Measurements from ENCODE around the gene RPP25L. TPM values are rescaled to one million over a fixed set of nuclear protein-coding genes. Genes with fewer than 3 reads are reported as not detected.

The RPP25L gene
- total RNA-seq, 1 donor from 2014 or later = 26.3 TPM

DNA sequence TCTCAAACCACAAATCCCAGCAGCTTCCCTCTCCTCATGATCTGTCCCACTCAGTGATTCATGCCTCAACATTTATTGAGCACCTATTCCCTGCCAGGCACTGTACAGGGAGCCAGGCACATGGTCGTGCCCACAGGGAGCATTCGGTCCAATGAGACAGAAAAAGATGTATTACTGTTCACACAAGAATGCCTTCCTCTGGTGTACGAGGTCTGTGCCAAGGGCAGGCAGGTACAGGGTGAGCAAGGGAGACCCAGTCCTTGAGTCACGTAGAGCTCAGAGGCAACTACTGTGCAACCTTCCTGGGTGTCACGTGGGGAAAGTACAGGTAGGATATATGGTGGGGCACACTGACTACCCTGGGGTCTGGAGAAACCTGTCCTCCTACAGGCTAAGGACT lies 26.9 kb downstream of the RPP25L start:
- ATAC-seq = no peak

DNA sequence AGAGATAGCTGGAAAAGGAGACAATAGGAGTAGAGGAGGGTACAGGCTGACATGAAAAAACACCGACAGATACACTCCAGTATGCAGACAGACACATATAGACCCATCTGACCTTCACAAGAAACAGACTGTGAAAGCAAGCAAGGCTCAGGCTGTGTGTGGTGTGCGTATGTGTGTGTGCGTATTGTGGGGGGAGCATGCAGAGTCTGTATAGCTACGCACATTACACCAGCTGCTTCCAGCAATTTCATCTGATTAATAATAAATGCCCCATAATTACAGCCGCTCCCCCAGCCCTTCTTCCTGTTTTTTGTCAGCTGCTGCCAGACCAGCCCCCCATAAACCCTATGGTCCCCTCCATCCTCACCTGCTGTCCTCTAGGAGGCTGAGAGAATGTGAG lies 29.1 kb downstream of the RPP25L start:
- no peak for ATAC-seq

DNA sequence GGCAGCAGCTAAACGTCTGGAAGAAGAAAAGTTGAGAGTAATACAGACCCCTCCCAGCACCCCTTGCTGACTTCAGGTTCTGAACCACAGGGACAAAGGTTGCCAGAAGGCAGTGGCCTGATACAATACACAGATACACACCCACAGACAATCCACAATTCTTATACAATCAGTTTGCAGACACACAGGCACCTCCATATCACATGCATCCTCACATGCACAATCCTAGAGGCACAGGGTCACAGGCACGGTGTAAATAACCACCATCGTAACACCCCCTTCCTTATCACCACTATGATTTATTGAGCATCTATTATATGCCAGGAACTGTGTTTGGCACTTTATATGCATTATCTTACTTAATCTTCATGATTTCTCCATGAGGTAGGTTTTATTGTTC lies 30.6 kb downstream of the RPP25L start:
- no peak for ATAC-seq

DNA sequence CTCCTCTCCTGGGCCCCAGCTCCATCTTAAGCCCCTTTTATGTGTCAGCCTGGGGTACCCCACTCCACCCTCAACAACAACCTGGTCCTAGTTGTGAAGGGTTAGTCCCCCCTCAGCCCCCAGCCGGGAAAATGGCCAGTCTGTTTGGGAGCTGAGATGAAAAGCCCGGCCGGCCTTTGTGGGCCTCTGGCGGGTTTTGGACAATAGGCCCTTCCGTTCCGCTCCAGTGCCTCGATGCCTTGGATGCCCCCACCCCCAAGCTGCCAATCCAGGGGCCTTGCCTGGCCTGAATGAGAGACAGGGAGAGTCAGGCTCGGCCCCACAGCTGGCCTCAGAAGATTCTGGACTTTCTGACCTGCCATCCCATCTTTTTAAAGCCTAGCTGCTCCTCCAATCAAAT lies 31.5 kb downstream of the RPP25L start:
- ATAC-seq = no peak

DNA sequence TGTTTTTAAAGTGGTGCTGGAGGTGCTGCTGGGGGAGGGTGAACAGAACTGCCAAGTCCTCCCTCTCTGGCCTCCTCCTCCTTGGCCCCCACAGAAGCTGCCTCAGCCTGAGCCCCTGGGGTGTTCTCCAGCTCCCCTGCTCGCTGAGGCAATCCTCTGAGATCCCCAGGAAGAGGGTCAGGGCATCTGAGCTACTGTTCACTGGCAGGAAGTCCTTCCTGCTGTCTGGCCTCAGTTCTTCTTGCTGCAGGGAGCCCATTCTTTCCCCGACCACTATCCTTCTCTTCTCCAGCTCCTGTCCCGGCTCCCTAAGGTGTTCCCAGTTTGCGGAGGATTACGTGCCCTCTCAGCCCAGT lies 32.1 kb downstream of the RPP25L start:
- no peak for ATAC-seq

DNA sequence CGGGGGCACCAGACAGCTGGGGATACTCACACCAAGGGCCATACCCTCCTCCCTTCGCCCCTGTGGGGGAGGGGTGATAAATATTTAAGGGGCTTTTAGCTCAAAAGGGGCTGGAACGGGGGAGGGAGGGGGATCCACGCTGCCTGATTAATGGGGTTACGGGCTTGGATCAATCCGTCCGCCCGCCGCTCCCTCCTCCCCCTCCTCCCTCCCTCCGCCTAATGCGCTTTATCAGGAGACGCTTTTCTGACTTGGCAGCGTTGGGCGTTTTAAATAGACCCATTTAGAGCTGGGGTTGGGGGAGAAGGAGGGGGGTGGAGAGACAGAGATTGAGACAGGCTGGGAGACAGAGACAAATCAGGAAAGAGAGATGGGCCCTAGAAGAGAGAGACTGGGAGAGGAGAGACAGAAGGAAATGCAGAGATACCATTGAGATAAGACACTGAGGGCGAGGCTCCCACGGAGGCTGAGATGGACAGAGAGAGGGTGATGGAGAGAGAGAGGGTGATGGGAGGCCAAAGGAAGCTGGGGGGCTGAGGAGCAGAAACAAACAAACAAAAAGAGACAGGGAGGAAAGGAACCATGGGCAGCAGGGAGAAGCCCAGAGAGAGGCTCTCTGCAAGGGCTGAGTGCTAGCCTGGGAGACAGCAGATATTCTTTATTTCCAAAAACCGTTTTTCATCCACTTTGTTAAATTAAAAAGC lies 32.6 kb downstream of the RPP25L start:
- ATAC-seq = no peak

DNA sequence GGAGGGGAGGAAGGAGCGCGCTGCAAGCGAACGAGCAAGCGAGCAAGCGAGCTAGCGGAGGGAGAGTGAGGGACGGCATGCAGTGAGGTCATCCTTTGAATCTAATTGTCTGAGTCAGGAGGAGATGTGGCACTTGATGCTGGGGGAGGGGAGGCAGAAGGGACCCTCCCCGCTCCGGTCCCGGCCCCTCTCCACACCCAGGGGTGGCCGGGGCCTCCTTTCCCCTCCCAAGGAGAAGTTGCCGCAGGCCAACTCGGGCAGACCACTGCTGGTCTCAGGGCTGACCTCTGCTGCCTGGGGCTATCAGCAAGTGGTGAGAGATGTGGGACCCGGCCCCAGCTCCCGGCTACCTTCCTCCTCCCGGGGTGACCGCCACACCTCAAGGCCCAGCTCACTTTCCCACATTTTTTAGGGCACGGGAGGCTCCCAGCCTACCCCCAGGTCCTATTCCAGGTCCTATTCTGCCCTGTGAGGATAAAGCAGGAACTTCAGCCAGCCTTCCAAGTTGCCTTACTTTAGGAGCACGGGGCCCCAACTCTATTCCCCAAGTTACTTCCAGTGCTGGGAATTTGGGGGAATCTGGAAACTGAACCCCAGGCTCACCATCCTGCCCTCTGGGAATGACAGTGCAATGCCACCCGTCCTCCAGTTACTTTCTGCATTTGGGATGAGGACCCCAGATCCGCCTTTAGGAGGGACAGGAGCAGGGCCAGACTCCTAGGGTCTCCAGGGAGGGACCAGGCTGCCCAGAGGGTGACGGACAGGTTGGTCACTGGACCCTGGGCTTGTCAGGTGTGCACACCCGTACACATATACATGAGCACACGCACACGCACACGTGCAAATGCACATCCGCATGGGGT lies 33.4 kb downstream of the RPP25L start:
- no peak for ATAC-seq

DNA sequence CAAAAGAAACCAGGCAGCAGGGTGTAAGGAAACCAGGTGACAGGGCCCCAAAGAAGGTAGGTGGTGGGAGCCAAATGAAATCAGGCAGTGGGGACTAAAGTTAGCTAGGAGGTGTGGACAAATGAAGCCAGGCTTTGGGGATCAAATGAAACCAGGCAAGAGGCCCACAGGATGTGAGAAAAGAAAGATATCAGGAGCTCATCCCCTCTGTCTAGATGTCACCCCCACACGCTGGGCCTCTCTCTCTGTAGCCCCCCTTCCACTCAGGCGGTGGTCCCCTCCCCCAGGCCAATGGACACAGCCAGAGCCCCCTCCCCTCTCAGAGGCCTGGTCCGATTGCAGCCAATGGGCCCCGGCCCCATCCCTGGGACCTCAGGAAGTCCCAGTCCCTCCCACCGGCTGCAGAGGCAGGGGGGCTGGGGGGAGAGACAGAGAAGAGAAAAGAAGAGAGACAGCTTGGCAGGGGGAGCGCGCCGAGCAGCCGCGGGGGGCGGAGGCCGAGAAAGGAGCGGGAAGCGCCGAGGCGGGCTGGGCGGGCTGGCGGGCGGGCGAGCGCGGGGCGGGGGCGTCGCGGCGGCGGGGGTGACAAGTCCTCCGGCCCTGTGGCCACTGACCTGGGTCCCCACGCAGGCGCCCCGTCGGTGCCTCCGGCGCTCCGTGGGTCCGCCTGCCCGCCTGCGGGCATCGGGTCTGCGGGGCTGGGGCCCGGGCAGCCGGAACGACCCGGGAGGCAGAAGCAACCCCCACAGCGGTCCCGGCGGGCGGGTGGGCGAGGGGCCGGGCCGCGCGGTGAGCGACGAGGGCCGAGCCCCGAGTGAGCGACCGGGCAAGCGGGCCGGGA lies 34.3 kb downstream of the RPP25L start:
- ATAC-seq = no peak

DNA sequence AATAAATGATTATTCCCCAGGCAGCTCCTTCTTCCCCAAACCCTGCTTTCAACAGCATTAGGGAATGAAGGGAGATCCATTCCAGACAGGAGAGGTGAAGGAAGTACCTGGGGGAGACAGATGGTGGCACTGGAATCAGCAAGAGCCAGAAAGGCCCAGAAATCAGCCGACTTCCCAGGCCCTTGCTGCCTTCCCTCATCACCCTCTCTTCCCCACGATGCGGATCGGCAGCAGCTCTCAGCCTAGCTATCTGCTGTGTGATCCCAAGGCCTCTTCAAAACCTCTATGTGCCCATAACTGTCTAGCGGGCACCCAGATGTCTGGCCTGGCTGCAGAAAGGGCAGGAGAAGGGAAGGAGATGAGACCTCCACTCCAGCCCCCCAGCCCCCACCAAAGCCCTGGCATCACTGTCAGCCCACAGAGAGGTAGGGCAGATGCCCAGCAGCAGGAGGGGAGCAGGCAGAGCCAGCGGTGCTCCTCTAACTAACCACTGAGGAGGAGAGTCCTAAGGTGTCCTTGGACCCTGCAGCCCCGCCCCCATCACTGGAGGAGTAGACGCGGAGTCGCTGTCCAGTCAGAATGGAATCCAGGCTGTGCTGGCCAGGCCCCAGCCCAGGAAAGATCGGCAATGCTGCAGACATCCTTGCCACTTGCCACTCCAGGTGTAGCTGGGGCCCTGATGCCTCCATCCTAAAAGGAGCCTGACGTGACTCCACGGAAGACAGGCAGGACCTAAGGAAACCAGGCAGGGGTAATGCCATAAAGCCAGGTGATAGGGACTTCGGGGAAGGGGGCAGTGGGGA lies 35.1 kb downstream of the RPP25L start:
- ATAC-seq = no peak

DNA sequence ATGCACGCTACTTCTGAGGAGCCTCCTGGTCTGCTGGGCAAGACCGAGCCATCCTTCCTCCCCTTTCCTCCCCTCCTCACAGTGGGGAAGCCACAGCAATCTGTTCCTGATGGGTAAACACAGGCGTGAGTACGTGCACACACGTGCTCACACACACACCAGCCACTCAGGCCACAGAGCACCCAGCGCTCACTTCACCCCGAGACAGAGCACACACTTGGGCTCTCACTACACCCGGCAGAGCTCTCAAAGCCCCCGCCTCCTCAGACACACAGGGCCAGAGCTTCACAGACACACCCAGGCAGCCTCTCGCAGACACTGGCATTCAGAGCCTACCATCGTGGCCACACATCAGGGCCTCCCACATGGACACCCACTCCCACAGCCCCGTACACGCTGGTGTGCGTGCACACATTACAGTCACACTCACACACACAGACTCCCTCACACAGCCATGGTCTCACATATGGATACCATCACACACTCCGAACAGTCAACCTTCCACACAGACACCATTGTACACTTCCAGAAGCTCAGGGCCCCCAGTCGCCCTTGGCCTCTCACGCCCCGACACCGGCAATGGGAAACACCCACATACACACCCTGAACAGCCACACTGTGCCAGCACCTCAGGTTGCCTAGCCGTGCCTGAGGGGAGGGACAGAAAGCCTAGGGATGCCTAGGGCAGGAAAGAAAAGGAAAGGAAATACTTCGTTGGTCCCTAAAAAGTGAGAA lies 35.9 kb downstream of the RPP25L start:
- ATAC-seq = no peak

DNA sequence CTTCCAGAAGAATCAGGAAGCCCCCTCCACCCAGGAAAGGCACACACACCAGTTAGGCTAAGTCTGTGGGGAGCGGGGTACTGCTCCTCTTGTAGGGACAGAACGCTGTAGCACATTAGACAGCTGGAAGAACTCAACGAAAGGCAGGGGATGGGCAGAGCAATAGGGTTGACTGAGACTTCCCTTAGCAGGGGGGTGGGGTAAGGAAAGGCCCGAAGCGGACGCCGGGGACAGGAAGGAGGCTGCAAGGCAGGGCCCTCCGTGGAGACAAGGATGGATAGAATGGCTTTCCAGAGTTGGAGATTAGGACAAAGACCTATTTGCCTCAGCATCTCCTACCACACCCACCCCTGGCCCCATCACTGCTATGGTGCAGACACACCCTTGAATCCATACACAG lies 36.7 kb downstream of the RPP25L start:
- ATAC-seq = no peak

DNA sequence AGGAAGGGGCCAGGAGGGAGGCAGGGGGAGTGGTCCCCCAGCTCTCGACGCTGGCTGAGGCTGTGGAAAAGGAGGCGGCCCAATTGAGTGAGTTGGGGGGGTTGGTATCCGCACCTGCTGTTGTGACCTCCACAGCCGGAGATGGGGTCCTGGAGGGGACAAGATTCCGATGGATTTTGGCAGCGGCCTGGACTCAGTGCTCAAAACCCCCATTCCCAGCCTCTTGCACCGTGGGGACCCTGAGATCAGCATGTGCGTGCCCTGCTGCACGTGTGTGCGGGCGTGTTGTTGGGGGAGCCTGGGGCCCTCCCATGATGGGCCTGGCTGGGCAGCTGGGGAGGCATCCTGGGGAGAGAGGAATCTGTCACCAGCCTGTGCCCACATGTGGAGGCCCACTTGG lies 37.3 kb downstream of the RPP25L start:
- no peak for ATAC-seq

DNA sequence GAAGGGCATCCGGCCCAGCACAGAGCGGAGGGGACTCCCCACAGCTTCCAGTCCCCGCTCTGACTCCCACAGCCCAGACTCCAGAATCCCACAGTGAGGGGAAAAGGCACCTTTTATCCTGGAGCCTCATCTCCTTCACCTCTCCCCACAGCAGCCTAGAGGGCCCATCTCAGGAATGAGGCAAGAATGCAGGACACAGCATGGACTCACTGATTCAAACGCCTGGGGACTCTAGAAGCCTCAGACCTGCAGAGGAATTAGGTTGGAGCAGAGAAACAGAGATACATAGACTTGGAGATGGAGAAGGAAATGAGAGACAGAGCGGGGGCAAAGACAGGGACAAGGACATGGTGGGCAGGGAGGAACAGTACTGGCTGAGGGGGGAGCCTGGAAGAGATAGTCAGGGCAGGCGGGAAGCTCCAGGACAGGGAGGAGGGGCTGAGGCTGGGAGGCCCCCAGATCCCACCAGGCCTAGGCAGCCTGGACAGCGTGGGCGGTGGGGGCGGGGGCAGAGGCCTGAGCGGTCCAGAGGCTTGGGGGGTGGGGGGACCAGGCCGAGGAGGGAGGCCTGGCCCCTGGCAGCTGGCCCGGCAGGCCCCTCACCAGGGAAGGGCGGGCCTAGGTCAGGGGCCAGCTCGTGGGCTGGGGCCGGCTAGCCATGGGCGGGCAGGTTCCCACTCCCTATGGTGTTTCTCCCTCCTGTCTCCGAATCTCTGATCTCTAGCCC lies 38.1 kb downstream of the RPP25L start:
- ATAC-seq = no peak

DNA sequence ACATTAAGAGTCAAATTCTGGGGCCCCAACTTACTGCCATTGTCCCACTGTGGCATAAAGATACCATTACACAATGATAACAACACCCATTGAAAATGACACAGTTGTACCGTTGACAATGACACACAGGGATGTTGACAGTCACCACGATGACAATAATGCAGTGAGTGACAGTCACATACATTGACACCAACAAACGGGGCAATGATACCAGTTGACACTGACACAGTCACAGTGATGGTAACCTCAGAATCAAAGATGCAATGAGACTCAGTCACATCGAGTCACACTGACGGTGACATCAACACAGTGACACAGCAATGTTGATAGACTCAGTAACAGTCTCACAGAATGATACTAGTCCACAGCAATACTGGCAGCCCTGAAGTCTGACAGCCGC lies 39.3 kb downstream of the RPP25L start:
- no peak for ATAC-seq

DNA sequence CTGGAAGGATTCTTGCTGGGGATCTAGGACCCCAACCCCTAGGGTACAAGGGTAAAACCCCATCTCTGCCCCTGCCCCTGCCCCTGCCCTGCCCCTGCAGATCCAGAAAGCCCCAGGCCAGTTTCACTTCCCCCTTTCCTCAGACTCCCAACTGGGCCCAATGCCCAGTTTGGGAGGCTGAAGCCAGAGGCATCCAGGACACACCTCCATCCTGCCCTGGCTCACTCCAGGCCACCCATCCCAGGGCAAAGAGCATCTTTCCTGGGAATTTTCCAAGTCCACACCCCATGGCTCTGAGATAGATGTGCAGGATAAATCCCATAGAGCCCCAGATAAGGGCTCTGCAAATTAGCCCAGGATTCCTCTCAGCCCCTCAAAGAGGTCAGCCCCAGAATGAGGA lies 39.8 kb downstream of the RPP25L start:
- no peak for ATAC-seq

DNA sequence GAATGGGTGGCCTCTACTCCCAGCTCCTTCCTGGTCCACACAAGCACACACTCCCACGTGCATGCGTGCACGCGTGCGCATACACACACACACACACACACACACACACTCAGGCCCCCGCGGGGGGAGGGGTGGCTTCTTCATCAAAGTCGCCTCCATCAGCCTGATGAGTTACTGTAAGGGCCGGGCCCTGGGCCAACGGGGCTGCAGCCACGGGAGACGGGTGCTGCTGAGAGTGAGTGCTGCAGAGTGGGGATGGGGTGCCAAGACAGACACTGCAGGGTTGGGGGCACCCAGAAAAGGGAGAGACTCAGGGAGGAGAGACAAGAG lies 40.5 kb downstream of the RPP25L start:
- ATAC-seq = no peak

DNA sequence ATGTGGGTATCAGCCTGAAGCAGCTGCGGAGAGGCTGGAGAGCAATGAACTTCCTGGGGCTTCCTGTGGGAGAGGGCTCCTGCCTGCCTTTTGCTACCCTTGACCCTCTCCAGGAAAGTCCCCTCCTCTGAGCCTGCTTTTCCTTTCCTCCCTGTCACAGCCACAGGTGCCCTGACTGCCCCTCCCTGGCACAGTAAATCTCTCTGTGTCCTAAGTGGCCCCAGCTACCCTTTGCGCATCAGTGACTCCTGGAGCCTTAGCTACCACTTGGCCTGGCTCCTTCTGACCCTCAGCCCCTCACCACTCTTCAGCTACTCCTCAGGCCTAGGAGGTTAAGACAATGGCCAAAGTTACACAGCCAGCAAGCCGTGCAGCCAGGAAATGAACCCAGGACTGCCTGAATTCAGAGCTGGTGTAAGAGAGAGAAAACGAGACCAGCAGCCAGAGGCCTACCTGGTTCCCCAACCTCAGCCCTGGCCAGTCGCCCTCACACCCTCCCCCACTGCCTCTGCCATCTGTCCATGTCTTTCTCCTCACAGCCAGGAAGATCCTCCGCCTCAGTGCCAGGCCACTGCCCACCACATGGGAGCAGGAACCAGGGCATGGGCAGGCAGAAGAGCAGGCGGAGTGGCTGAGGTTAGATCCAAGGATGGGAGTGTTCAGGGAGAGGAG lies 41.0 kb downstream of the RPP25L start:
- ATAC-seq = no peak

DNA sequence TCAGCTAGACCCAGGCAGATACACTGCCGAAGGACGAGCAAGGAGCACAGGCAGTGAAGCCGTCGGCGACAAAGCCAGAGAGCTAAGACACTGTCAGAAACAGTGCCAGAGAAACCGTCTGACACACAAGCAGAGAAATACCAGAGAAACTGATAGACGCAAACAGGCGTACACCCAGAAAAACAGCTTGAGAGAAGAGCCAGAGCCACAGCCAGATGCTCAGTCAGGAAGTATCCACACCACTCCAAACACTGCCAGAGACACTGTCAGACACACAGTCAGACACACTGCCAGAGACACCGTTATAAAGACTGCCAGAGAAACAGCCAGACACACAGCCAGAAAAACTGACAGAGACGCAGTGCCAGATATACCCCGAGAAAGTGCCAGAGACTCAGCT lies 41.5 kb downstream of the RPP25L start:
- ATAC-seq = no peak

DNA sequence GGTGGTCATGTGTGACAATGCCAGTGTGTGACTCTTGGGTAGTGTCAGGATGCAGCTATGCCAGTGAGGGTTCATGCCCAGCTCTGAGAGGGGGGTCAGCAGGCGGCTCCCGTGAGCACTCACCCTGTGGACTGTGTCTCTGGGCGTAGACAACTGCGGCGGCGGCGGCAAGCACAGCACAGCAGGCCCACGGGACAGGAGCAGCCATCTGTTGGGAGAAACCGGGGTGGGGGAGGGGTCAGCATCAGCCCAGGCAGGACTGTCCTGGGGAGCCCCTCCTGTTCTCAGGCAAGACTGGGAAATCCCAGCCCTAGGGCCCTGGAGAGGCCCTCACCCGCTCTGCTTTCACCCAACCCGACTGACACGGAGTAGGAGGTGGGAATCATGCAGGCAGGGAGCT lies 43.1 kb downstream of the RPP25L start:
- no peak for ATAC-seq

DNA sequence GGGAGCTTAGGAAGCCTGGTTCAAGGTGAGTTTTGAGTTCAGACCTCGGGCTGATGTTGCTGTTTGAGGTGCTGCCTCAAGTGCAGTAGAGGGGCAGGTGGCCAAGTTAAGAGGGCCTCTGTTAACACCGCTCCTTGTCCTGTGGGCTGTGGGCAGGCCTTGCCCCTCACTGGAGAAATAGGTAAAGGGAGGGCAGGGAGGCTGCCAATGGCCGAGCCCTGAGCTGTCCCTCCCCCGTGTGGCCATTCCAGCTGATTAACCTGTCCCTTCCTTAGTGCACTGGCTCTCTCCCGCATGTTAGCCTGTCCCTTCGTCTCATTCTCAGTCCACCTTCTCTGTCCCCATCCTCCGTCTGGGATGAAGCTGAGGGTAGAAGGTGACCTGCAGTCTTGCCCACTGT lies 43.8 kb downstream of the RPP25L start:
- no peak for ATAC-seq

DNA sequence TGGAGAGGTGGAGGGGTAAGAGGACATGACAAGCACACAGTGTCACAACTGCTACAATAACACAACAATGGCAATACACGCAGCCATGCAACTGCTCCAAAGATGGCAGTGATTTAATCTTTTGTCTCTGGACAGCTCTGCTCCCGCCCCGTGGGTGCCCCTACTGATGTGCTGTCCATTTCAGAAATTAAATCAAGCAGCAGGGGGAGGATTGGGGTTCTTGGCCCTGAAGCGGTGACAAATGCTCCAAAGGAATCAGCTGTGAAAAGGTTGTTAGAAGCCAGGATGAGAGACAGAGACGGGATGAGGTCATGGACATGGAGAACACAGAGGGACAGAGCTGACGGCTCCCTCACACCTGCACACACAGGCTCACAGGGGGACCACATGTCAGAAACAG lies 44.9 kb downstream of the RPP25L start:
- no peak for ATAC-seq

All from esophagus mucosa (tissue), 1 donor.